ENCODE measurements around the gene ITGB4. TPM values are rescaled to one million over a fixed set of nuclear protein-coding genes. Genes with fewer than 3 reads are reported as not detected.

Gene ITGB4
- 0.44 and 0.57 TPM in 2 replicates for total RNA-seq

GRCh38 chr17:75720656-75721462 lies at the start of gene ITGB4:
Gene ITGB4, plus strand, starts transcription at chr17:75721459. Its CDS starts 3,245 bp downstream, at chr17:75724704.

DNA sequence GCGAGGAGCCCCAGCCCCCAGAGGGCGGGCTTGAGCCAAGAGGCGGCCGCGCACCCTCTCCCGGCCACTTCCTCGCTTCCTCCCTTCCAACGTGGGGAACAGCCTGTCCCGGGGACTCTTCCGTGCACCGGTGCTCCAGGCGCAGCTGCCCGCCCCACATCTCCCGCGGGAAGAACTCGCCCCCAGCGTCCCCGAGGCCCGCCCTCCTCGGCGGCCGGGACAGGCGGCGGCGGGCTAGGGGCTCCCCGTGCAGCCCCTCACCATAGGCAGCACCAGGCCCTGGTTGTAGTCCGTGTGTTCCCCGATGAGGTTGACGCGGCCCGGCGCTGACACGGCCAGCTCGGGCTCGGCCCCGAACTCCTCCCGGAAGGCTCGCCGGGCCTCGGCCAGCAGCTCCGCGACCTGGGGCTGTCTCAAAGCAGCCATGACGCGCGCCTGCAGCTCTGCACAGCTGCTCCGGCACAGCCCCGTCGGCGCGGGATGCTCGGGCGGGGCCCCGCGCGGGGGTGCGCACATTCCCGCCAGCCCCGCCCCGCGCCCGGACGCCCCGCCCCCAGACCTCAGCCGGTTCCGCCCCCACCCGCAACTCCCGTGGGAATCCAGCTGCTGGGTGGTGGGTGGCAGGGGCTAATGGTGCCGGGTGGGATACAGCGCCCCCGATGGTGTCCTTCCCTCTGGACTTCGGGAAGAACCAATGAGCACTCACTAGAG lies 43.6 kb downstream of the ITGB4 start, which contains the start of gene GALK1:
GALK1 (minus strand) TSS at position 482 of the 711 bp plus-strand sequence; CDS start at position 426, 56 bp downstream.

GRCh38 chr17:75784473-75785015 lies 63.3 kb downstream of the ITGB4 start, which contains the start of gene UNK:
Gene UNK, plus strand, starts transcription at chr17:75784806. Its CDS starts 75 bp downstream, at chr17:75784881.

Other genes starting within 250 kb of the ITGB4 start
- 8.5 and 11.6 TPM in 2 replicates for gene CASKIN2, start 205.9 kb upstream of the ITGB4 start, total RNA-seq
- gene TSEN54, start 204.9 kb upstream of the ITGB4 start, total RNA-seq, result 9.6 and 12.7 TPM in 2 replicates
- 0.57 and 1.8 TPM in 2 replicates for gene LLGL2, start 195.8 kb upstream of the ITGB4 start, total RNA-seq
- 0.57 and 1.3 TPM in 2 replicates for gene MYO15B, start 133.7 kb upstream of the ITGB4 start, total RNA-seq
- gene SMIM5, start 88.0 kb upstream of the ITGB4 start, total RNA-seq, result not detected in 2 replicates
- gene RECQL5, start 54.3 kb upstream of the ITGB4 start, total RNA-seq, result 21.7 and 22.6 TPM in 2 replicates
- 66.6 and 75.9 TPM in 2 replicates for gene SAP30BP, start 54.1 kb upstream of the ITGB4 start, total RNA-seq
- gene GALK1, start 43.7 kb downstream of the ITGB4 start, total RNA-seq, result 24.7 and 37.7 TPM in 2 replicates
- 15.3 and 24.6 TPM in 2 replicates for gene UNK, start 63.3 kb downstream of the ITGB4 start, total RNA-seq
- gene UNC13D, start 122.9 kb downstream of the ITGB4 start, total RNA-seq, result 1.8 and 2.3 TPM in 2 replicates
- 23.0 and 64.6 TPM in 2 replicates for gene WBP2, start 133.9 kb downstream of the ITGB4 start, total RNA-seq
- gene TRIM47, start 157.1 kb downstream of the ITGB4 start, total RNA-seq, result 15.3 and 18.6 TPM in 2 replicates
- 14.4 and 26.5 TPM in 2 replicates for gene TRIM65, start 175.5 kb downstream of the ITGB4 start, total RNA-seq
- gene MRPL38, start 183.4 kb downstream of the ITGB4 start, total RNA-seq, result 35.5 and 44.2 TPM in 2 replicates
- 5.3 and 14.7 TPM in 2 replicates for gene FBF1, start 219.6 kb downstream of the ITGB4 start, total RNA-seq

Measured in placental pericyte (primary cell).